Mesendoderm (in vitro differentiated cells): Measurements from ENCODE around the gene MESD.

ENCODE experiments used
- DNase-seq: peaks from one replicate; pipeline ENCODE4 v3.0.0; 2013
- H2AK5ac ChIP-seq: 2 replicates; pipeline ENCODE4 v1.6.1; 2013; ENCODE audit warnings: low read length, inconsistent platforms
- H2BK120ac ChIP-seq: 2 replicates; pipeline ENCODE4 v1.6.1; 2013; ENCODE audit warnings: low read depth, mild to moderate bottlenecking, low read length, moderate library complexity, mixed read lengths
- H2BK15ac ChIP-seq: replicated peaks from 2 replicates; pipeline ENCODE4 v1.6.1; 2013; ENCODE audit warnings: low read depth, mild to moderate bottlenecking, moderate library complexity
- H2BK5ac ChIP-seq: 2 replicates; pipeline ENCODE4 v1.6.1; 2013; ENCODE audit warnings: low read length, inconsistent platforms
- H3K18ac ChIP-seq: 2 replicates; pipeline ENCODE4 v1.6.1; 2013; ENCODE audit warnings: mild to moderate bottlenecking, low read length, mixed read lengths
- H3K23ac ChIP-seq: one replicate; pipeline ENCODE4 v1.6.1; 2013; ENCODE audit warnings: low read length
- H3K27ac ChIP-seq: 2 replicates; pipeline ENCODE4 v1.5.1; 2013; ENCODE audit warnings: low read depth, mild to moderate bottlenecking, inconsistent platforms, low read length, moderate library complexity
- H3K27me3 ChIP-seq: 2 replicates; pipeline ENCODE4 v1.6.1; 2013; ENCODE audit warnings: low read length, control low read depth, mild to moderate bottlenecking, inconsistent platforms; ENCODE audit not compliant: insufficient read depth, poor library complexity
- H3K36me3 ChIP-seq: 2 replicates; pipeline ENCODE4 v1.6.1; 2013; ENCODE audit warnings: low read length, inconsistent platforms; ENCODE audit not compliant: control insufficient read depth, insufficient read depth
- H3K4ac ChIP-seq: one replicate; pipeline ENCODE4 v1.6.1; 2013; ENCODE audit warnings: low read depth, mild to moderate bottlenecking, low read length, moderate library complexity
- H3K4me1 ChIP-seq: 2 replicates; pipeline ENCODE4 v1.6.1; 2013; ENCODE audit warnings: low read depth, low read length, inconsistent platforms; ENCODE audit not compliant: control insufficient read depth
- H3K4me2 ChIP-seq: 2 replicates; pipeline ENCODE4 v1.6.1; 2013; ENCODE audit warnings: low read length
- H3K4me3 ChIP-seq: 2 replicates; pipeline ENCODE4 v1.5.1; 2013; ENCODE audit warnings: mild to moderate bottlenecking, low read length
- H3K56ac ChIP-seq: one replicate; pipeline ENCODE4 v1.6.1; 2013; ENCODE audit warnings: low read length
- H3K79me1 ChIP-seq: 2 replicates; pipeline ENCODE4 v1.6.1; 2013; ENCODE audit warnings: low read length, inconsistent platforms
- H3K79me2 ChIP-seq: 2 replicates; pipeline ENCODE4 v1.6.1; 2013; ENCODE audit warnings: mild to moderate bottlenecking, low read length; ENCODE audit not compliant: control insufficient read depth, insufficient read depth
- H3K9ac ChIP-seq: 2 replicates; pipeline ENCODE4 v1.6.1; 2013; ENCODE audit warnings: low read length, inconsistent platforms
- H4K5ac ChIP-seq: one replicate; pipeline ENCODE4 v1.6.1; 2013; ENCODE audit warnings: low read length
- H4K8ac ChIP-seq: one replicate; pipeline ENCODE4 v1.6.1; 2013; ENCODE audit warnings: low read depth, mild to moderate bottlenecking, control low read depth, low read length, moderate library complexity
- WGBS: extraction: QIAGEN DNeasy Blood & Tissue Kit; methylation state at CpG from one replicate; pipeline ENCODE4 v1.1.7; 2013; ENCODE audit warnings: low lambda C conversion rate, missing lambda C conversion rate; ENCODE audit not compliant: insufficient coverage; ENCODE audit errors: extremely low coverage; 5-methylcytosine and 5-hydroxymethylcytosine counted together

MESD gene

GRCh38 chr15:80949756-80950155 lies 39.9 kb downstream of the MESD start:
- H3K4me1 ChIP-seq = peaks cover 8% of the 10 kb centered on the region
- H3K79me2 ChIP-seq = no peaks in the 10 kb centered on the region
- no peak for DNase-seq
- no peak overlapping the region for H2AK5ac ChIP-seq
- no peak overlapping the region for H2BK120ac ChIP-seq
- H4K8ac ChIP-seq = no peak overlapping the region
- no peak overlapping the region for H3K56ac ChIP-seq
- H3K27me3 ChIP-seq = no peaks in the 10 kb centered on the region
- no peak overlapping the region for H2BK15ac ChIP-seq
- no peak overlapping the region for H4K5ac ChIP-seq
- no peak overlapping the region for H3K4me3 ChIP-seq
- H3K27ac ChIP-seq = no peak overlapping the region
- H3K4ac ChIP-seq = no peak overlapping the region
- no peak overlapping the region for H3K9ac ChIP-seq
- peaks cover 3% of the 10 kb centered on the region for H3K36me3 ChIP-seq
- H3K79me1 ChIP-seq = no peaks in the 10 kb centered on the region
- H3K18ac ChIP-seq = no peak overlapping the region
- no CpG with 5 or more reads among the region's 4 CpGs for WGBS
- H3K23ac ChIP-seq = no peak overlapping the region
- no peak overlapping the region for H2BK5ac ChIP-seq
- no peak overlapping the region for H3K4me2 ChIP-seq

- no peak for DNase-seq
- H3K27ac ChIP-seq = no peak overlapping the region
- H3K27me3 ChIP-seq = no peaks in the 10 kb centered on the region
Observed at GRCh38 chr15:80948651-80949292, 40.8 kb downstream of the MESD start.

GRCh38 chr15:80946576-80946975 lies 43.0 kb downstream of the MESD start:
- Histone ChIP-seq H3K23ac (no peak overlapping the region), H4K5ac (no peak overlapping the region), H2BK120ac (no peak overlapping the region), H3K27ac (no peak overlapping the region), H3K9ac (no peak overlapping the region), H3K79me2 (no peaks in the 10 kb centered on the region), H3K56ac (no peak overlapping the region), H2AK5ac (no peak overlapping the region), H4K8ac (no peak overlapping the region), H3K4me1 (no peaks in the 10 kb centered on the region), H3K18ac (no peak overlapping the region), H3K4me2 (no peak overlapping the region), H3K4ac (no peak overlapping the region), H2BK5ac (no peak overlapping the region), H2BK15ac (no peak overlapping the region), H3K27me3 (no peaks in the 10 kb centered on the region), H3K4me3 (no peak overlapping the region), H3K79me1 (no peaks in the 10 kb centered on the region), H3K36me3 (peaks cover 2% of the 10 kb centered on the region)
- DNase-seq = no peak
- no CpG with 5 or more reads among the region's 8 CpGs for WGBS

More at GRCh38 chr15:80948651-80949292, 40.8 kb downstream of the MESD start:
- no peak overlapping the region for H3K18ac ChIP-seq
- H3K79me1 ChIP-seq = no peaks in the 10 kb centered on the region
- no peaks in the 10 kb centered on the region for H3K79me2 ChIP-seq
- peaks cover 2% of the 10 kb centered on the region for H3K4me1 ChIP-seq
- H2BK15ac ChIP-seq = no peak overlapping the region
- H4K5ac ChIP-seq = no peak overlapping the region
- H3K4ac ChIP-seq = no peak overlapping the region
- no peak overlapping the region for H3K23ac ChIP-seq
- H3K4me2 ChIP-seq = no peak overlapping the region
- H3K56ac ChIP-seq = no peak overlapping the region
- H2AK5ac ChIP-seq = no peak overlapping the region
- H2BK120ac ChIP-seq = no peak overlapping the region
- no CpG with 5 or more reads among the region's 13 CpGs for WGBS
- no peak overlapping the region for H2BK5ac ChIP-seq
- H4K8ac ChIP-seq = no peak overlapping the region
- H3K36me3 ChIP-seq = peaks cover 3% of the 10 kb centered on the region
- H3K9ac ChIP-seq = no peak overlapping the region
- H3K4me3 ChIP-seq = no peak overlapping the region

- no peak overlapping the region for H3K4me3 ChIP-seq
- H3K18ac ChIP-seq = no peak overlapping the region
- H3K27ac ChIP-seq = no peak overlapping the region
- H3K27me3 ChIP-seq = no peaks in the 10 kb centered on the region
- no peak overlapping the region for H3K56ac ChIP-seq
- no peak overlapping the region for H2BK15ac ChIP-seq
- no CpG with 5 or more reads among the region's 5 CpGs for whole genome bisulfite sequencing
- no peaks in the 10 kb centered on the region for H3K4me1 ChIP-seq
- DNase-seq = no peak
- no peak overlapping the region for H3K23ac ChIP-seq
- H3K4me2 ChIP-seq = no peak overlapping the region
- no peak overlapping the region for H2BK5ac ChIP-seq
- H3K9ac ChIP-seq = no peak overlapping the region
- H3K4ac ChIP-seq = no peak overlapping the region
- H3K79me2 ChIP-seq = no peaks in the 10 kb centered on the region
- no peaks in the 10 kb centered on the region for H3K79me1 ChIP-seq
- H4K8ac ChIP-seq = no peak overlapping the region
- H2AK5ac ChIP-seq = no peak overlapping the region
- H3K36me3 ChIP-seq = peaks cover 2% of the 10 kb centered on the region
- H4K5ac ChIP-seq = no peak overlapping the region
- H2BK120ac ChIP-seq = no peak overlapping the region
Observed at GRCh38 chr15:80945605-80946004, 44.0 kb downstream of the MESD start.

- H3K27ac ChIP-seq = no peak overlapping the region
- H2BK5ac ChIP-seq = no peak overlapping the region
- no CpG with 5 or more reads among the region's 3 CpGs for WGBS
- no peak overlapping the region for H2AK5ac ChIP-seq
- H3K79me2 ChIP-seq = no peaks in the 10 kb centered on the region
- H2BK15ac ChIP-seq = no peak overlapping the region
- H3K79me1 ChIP-seq = no peaks in the 10 kb centered on the region
- H3K4me3 ChIP-seq = no peak overlapping the region
- no peaks in the 10 kb centered on the region for H3K27me3 ChIP-seq
- H3K18ac ChIP-seq = no peak overlapping the region
- no peak overlapping the region for H3K23ac ChIP-seq
- no peak overlapping the region for H3K4ac ChIP-seq
- peaks cover 2% of the 10 kb centered on the region for H3K36me3 ChIP-seq
- no peak overlapping the region for H4K8ac ChIP-seq
- no peak overlapping the region for H3K4me2 ChIP-seq
- H3K56ac ChIP-seq = no peak overlapping the region
- H3K4me1 ChIP-seq = no peaks in the 10 kb centered on the region
- DNase-seq = no peak
- H3K9ac ChIP-seq = no peak overlapping the region
- H4K5ac ChIP-seq = no peak overlapping the region
- H2BK120ac ChIP-seq = no peak overlapping the region
Observed at GRCh38 chr15:80944818-80945217, 44.8 kb downstream of the MESD start.
